HEK293T (cell line): ENCODE measurements around the gene SLC25A28.

ENCODE experiments used
- CTCF ChIA-PET: fragments of 350-600 bp; formaldehyde crosslinking; extraction: SDS; loops from one replicate; lab custom pipeline; 2021; ENCODE audit warnings: antibody characterized with exemption, inconsistent platforms; lab: Yijun Ruan, JAX
- POLR2A ChIA-PET: fragments of 350-600 bp; formaldehyde crosslinking; extraction: SDS; loops from one replicate; lab custom pipeline; 2020; ENCODE audit warnings: antibody characterized with exemption, inconsistent platforms; lab: Yijun Ruan, JAX
- DNase-seq: peaks from one replicate; pipeline ENCODE4 v3.0.0; 2012; ENCODE audit warnings: mixed read lengths; ENCODE audit errors: extremely low spot score
- ARNT ChIP-seq: fragments of 450-650 bp; IDR thresholded peaks from 2 replicates; pipeline ENCODE4 v1.6.1; 2017; ENCODE audit warnings: mild to moderate bottlenecking
- BHLHE40 ChIP-seq: fragments of 450-650 bp; IDR thresholded peaks from 2 replicates; pipeline ENCODE4 v1.6.1; 2016; ENCODE audit warnings: mild to moderate bottlenecking, moderate library complexity, borderline replicate concordance
- CTBP1 ChIP-seq: fragments of 450-650 bp; IDR thresholded peaks from 2 replicates; pipeline ENCODE4 v1.6.1; 2016; ENCODE audit warnings: borderline replicate concordance
- ELF4 ChIP-seq: fragments of 450-650 bp; IDR thresholded peaks from 2 replicates; pipeline ENCODE4 v1.6.1; 2017; ENCODE audit warnings: antibody characterized with exemption
- FOXA1 ChIP-seq: fragments of 450-650 bp; IDR thresholded peaks from 2 replicates; pipeline ENCODE4 v1.6.1; 2016; ENCODE audit warnings: mild to moderate bottlenecking
- FOXK2 ChIP-seq: fragments of 450-650 bp; IDR thresholded peaks from 2 replicates; pipeline ENCODE4 v1.6.1; 2016; ENCODE audit warnings: mild to moderate bottlenecking
- FOXM1 ChIP-seq: fragments of 450-650 bp; IDR thresholded peaks from 2 replicates; pipeline ENCODE4 v1.6.1; 2017; ENCODE audit warnings: mild to moderate bottlenecking, borderline replicate concordance
- HDGF ChIP-seq: fragments of 450-650 bp; IDR thresholded peaks from 2 replicates; pipeline ENCODE4 v1.6.1; 2017; ENCODE audit warnings: antibody characterized with exemption, borderline replicate concordance
- L3MBTL2 ChIP-seq: fragments of 450-650 bp; conservative IDR thresholded peaks from 2 replicates; pipeline ENCODE4 v1.6.1; 2016; ENCODE audit warnings: mild to moderate bottlenecking
- LEF1 ChIP-seq: fragments of 450-650 bp; IDR thresholded peaks from 2 replicates; pipeline ENCODE4 v1.6.1; 2017; ENCODE audit warnings: mild to moderate bottlenecking, borderline replicate concordance
- NFRKB ChIP-seq: fragments of 450-650 bp; IDR thresholded peaks from 2 replicates; pipeline ENCODE4 v1.6.1; 2016; ENCODE audit warnings: mild to moderate bottlenecking, moderate library complexity
- SP1 ChIP-seq: fragments of 450-650 bp; IDR thresholded peaks from 2 replicates; pipeline ENCODE4 v1.6.1; 2017
- SUZ12 ChIP-seq: fragments of 450-650 bp; IDR thresholded peaks from 2 replicates; pipeline ENCODE4 v1.6.1; 2016; ENCODE audit warnings: mild to moderate bottlenecking
- TARDBP ChIP-seq: fragments of 450-650 bp; IDR thresholded peaks from 2 replicates; pipeline ENCODE4 v1.6.1; 2016
- ZNF384 ChIP-seq: fragments of 450-650 bp; IDR thresholded peaks from 2 replicates; pipeline ENCODE4 v1.6.1; 2016
- TF ChIP-seq, protein P1 (sequence below): fragments of 450-650 bp; IDR thresholded peaks from 2 replicates; pipeline ENCODE4 v1.6.1; 2016

The SLC25A28 gene

DNA sequence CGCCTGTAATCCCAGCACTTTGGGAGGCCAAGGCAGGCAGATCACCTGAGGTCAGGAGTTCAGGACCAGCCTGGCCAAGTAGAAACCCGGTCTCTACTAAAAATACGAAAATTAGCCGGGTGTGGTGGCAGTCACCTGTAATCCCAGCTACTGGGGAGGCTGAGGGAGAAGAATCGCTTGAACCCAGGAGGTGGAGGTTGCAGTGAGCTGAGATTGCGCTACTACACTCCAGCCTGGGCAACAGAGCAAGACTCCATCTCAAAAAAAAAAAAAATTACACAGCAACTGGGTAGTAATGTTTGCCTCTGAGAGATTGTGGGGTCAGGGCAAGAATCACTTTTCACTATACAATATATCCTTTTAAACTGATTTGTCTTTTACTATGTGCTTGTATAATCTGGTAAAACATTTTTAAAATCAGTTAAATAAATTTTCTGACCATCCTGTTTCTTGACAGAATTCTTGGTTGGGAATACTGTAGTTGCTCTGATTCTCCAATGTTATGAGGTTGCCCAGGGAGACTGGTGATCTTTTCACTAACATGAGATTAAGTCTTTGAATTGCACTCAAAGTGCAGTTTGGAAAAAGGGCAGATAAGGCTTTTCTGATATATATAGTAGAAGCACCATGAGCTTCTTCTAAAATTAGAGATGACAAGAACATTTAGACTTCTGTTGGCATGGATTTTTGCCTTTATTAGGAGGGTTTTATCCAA, 40.6 kb upstream of the SLC25A28 start:
- ChIA-PET CTCF (no interaction called here), POLR2A (interaction anchor here (1.4 to 2.4 kb wide), 2 partner anchors 16 to 39 kb away, joined by 3 to 34 read pairs; partner anchors contain the start of gene SLC25A28)
- TF ChIP-seq FOXM1 = no peak
- TF ChIP-seq L3MBTL2 = no peak
- no peak for TF ChIP-seq TARDBP
- no peak for TF ChIP-seq FOXA1
- no peak for TF ChIP-seq HDGF
- TF ChIP-seq FOXK2 = no peak
- no peak for TF ChIP-seq ZNF384
- no peak for TF ChIP-seq SUZ12
- no peak for TF ChIP-seq SP1
- TF ChIP-seq BHLHE40 = no peak
- TF ChIP-seq LEF1 = no peak
- TF ChIP-seq, protein P1, sequence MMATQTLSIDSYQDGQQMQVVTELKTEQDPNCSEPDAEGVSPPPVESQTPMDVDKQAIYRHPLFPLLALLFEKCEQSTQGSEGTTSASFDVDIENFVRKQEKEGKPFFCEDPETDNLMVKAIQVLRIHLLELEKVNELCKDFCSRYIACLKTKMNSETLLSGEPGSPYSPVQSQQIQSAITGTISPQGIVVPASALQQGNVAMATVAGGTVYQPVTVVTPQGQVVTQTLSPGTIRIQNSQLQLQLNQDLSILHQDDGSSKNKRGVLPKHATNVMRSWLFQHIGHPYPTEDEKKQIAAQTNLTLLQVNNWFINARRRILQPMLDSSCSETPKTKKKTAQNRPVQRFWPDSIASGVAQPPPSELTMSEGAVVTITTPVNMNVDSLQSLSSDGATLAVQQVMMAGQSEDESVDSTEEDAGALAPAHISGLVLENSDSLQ = no peak
- no peak for TF ChIP-seq ARNT
- TF ChIP-seq CTBP1 = no peak
- TF ChIP-seq ELF4 = no peak
- no peak for DNase-seq

DNA sequence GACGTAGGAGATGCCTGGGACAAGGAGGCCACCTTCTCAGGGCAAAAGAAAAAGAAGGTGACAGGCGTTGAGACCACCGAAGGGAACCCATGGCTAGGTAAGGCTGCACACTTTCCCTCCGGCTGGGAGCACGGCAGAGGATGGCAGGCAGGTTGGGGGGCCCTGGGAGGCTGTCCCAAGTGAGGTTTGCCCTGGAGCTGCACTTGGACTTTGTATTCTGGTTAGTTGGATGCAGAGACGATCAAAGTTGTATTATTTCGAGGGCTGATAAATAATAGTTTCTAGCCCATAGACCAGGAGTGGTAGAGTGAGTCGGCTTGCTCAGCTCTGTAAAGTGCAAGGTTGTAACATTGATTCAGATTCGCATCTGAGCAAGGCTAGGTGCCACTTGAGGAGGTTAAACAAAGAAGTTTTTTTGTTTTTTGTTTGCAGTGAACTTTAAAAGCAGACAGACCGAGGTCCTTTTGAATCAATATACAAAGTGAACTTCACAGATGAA, 39.7 kb upstream of the SLC25A28 start:
- no peak for TF ChIP-seq CTBP1
- TF ChIP-seq SP1 = no peak
- TF ChIP-seq HDGF = no peak
- no peak for TF ChIP-seq FOXA1
- no peak for TF ChIP-seq BHLHE40
- POLR2A ChIA-PET = interaction anchor here (0.8 to 2.4 kb wide), 13 partner anchors 10 to 229 kb away, joined by 3 to 34 read pairs (median 4); partner anchors contain the start of genes COX15, CUTC, GOT1 and SLC25A28
- CTCF ChIA-PET = no interaction called here
- DNase-seq = no peak

DNA sequence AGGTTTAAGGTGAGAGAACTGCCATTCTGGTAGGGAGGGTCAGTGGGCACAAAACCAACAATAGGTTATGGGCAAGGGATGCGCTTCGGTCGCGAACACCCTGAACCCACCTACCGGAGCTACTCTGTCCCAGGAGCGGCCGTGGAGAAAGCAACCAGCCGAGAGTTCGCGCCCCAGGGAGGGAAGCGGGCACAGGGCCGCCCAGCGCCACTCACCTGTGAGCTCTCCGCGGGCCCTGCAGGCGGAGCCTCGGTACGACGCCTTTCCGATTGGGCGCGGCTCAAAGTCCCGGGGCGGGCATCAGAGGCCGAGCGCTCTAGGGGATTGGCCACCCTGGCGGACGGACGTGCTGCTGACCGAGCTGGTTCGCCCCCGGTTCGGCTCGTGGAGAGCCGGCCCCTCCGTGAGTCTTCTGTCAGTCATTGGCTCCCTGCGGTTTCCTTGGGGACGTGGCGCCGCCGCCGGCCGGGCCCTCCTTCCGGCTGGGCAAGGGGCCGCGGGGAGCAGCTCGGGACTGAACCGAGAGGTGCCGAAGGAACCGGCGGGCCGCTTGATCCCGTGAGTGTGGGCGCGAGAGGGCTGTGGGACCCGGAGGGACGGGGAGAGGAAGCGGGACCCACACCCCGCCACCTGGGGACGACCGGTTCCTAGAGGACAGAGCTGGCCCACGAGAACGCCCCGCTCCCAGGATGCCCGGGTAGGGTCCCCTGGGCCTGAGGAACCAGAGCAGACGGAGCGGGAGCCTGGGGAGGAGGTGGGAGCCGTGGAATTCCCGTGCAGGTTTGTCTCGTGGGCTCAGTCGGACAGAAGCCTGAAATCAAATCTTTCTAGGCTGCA, 39.0 kb upstream of the SLC25A28 start, which contains the start of gene ENTPD7:
Gene ENTPD7 (plus strand): TSS at position 479 of the 837 bp plus-strand sequence. CDS start 448 bp downstream, outside the sequence.
- peak; percentile 100 for DNase-seq
- POLR2A ChIA-PET = interaction anchor here (0.8 to 2.4 kb wide), 14 partner anchors 9 to 229 kb away, joined by 3 to 34 read pairs (median 4); partner anchors contain the start of genes COX15, CUTC, GOT1 and SLC25A28
- no peak for TF ChIP-seq CTBP1
- TF ChIP-seq FOXK2 = no peak
- no peak for TF ChIP-seq ZNF384
- peak; percentile 68 for TF ChIP-seq L3MBTL2
- TF ChIP-seq ELF4 = no peak
- TF ChIP-seq FOXA1 = no peak
- TF ChIP-seq LEF1 = no peak
- no peak for TF ChIP-seq TARDBP
- no peak for TF ChIP-seq FOXM1
- TF ChIP-seq, protein P1 = peak; percentile 98
- TF ChIP-seq NFRKB = no peak
- CTCF ChIA-PET = interaction anchor here (0.9 kb wide), 1 partner anchor 14 kb away, joined by 3 read pairs; no protein-coding TSS in a partner anchor

DNA sequence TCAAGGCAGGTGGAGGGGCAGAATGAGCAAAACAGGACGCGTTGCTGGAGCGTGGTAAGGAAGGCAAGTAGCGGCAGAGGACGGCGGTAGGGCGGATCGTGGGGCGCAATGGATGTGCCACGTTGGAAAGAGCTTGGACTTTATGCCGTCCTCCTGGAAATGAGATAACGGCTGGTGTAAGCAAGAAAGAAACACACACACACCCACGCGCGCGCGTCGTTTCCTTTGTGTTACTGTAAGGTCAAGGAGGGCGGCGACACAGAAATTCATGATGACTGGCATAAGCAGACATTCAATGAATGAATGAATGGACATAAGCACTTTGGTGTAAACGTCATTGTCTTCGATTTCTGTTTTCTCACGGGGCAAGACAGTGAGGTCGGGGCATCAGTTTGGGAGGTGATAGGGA, 38.4 kb upstream of the SLC25A28 start:
- no peak for TF ChIP-seq FOXA1
- no peak for TF ChIP-seq ZNF384
- TF ChIP-seq NFRKB = no peak
- no peak for TF ChIP-seq SP1
- TF ChIP-seq FOXK2 = no peak
- TF ChIP-seq LEF1 = no peak
- no peak for TF ChIP-seq SUZ12
- no peak for TF ChIP-seq ARNT
- no peak for TF ChIP-seq HDGF
- TF ChIP-seq TARDBP = no peak
- no peak for TF ChIP-seq ELF4
- TF ChIP-seq L3MBTL2 = no peak
- no peak for TF ChIP-seq CTBP1
- TF ChIP-seq, protein P1 = no peak
- TF ChIP-seq FOXM1 = no peak
- TF ChIP-seq BHLHE40 = no peak
- no peak for DNase-seq
- CTCF ChIA-PET = interaction anchor here (0.9 kb wide), 1 partner anchor 13 kb away, joined by 3 read pairs; no protein-coding TSS in a partner anchor
- POLR2A ChIA-PET = interaction anchor here (0.9 to 2.4 kb wide), 10 partner anchors 9 to 228 kb away, joined by 3 to 34 read pairs (median 5); partner anchors contain the start of genes GOT1 and SLC25A28
